Measurements from ENCODE around the gene PDE4D.

PDE4D gene

GRCh38 chr5:59003124-59003523 lies 890.4 kb downstream of the PDE4D start:
- H3K4me3 ChIP-seq (replicated peaks; ENCODE audit: insufficient read depth, low read length), result no peak overlapping the region
- no peaks in the 10 kb centered on the region for H3K27me3 ChIP-seq (ENCODE audit: insufficient read depth, poor library complexity, severe bottlenecking)
- DNase-seq (ENCODE audit: low read depth in 1 of 2, low spot score in 1 of 2), result no peak
- H3K27ac ChIP-seq (replicated peaks), result no peak overlapping the region
- TF ChIP-seq REST (IDR thresholded peaks at IDR 0.05; ENCODE audit: insufficient replicate concordance, low read depth) (no peak), POLR2AphosphoS5 (IDR thresholded peaks at IDR 0.05; ENCODE audit: low read depth) (no peak)

GRCh38 chr5:59002162-59002825 lies 891.2 kb downstream of the PDE4D start:
- TF ChIP-seq CTCF (IDR thresholded peaks at IDR 0.05; ENCODE audit: insufficient read depth, low read length), result no peak
- no peak for TF ChIP-seq REST (IDR thresholded peaks at IDR 0.05; ENCODE audit: insufficient replicate concordance, low read depth)
- no peak for TF ChIP-seq SPI1 (IDR thresholded peaks at IDR 0.05; ENCODE audit: borderline replicate concordance, low read depth)
- no peak for TF ChIP-seq POLR2AphosphoS5 (IDR thresholded peaks at IDR 0.05; ENCODE audit: low read depth)
- no peak for TF ChIP-seq GABPA (IDR thresholded peaks at IDR 0.05; ENCODE audit: low read depth)
- Histone ChIP-seq H3K27ac (replicated peaks) (no peak overlapping the region), H3K27me3 (ENCODE audit: insufficient read depth, poor library complexity, severe bottlenecking) (no peaks in the 10 kb centered on the region), H3K4me3 (replicated peaks; ENCODE audit: insufficient read depth, low read length) (no peak overlapping the region)
- DNase-seq (ENCODE audit: low read depth in 1 of 2, low spot score in 1 of 2), result no peak

GRCh38 chr5:59001716-59002115 lies 891.8 kb downstream of the PDE4D start:
- no peak for TF ChIP-seq CTCF (IDR thresholded peaks at IDR 0.05; ENCODE audit: insufficient read depth, low read length)
- no peak for TF ChIP-seq GABPA (IDR thresholded peaks at IDR 0.05; ENCODE audit: low read depth)
- no peak for TF ChIP-seq SPI1 (IDR thresholded peaks at IDR 0.05; ENCODE audit: borderline replicate concordance, low read depth)
- no peak for TF ChIP-seq REST (IDR thresholded peaks at IDR 0.05; ENCODE audit: insufficient replicate concordance, low read depth)
- Histone ChIP-seq H3K4me3 (replicated peaks; ENCODE audit: insufficient read depth, low read length) (no peak overlapping the region), H3K27ac (replicated peaks) (no peak overlapping the region), H3K27me3 (ENCODE audit: insufficient read depth, poor library complexity, severe bottlenecking) (no peaks in the 10 kb centered on the region)
- DNase-seq (ENCODE audit: low read depth in 1 of 2, low spot score in 1 of 2), result no peak
